Measurements from ENCODE around the gene CCL11.

CCL11 gene

DNA sequence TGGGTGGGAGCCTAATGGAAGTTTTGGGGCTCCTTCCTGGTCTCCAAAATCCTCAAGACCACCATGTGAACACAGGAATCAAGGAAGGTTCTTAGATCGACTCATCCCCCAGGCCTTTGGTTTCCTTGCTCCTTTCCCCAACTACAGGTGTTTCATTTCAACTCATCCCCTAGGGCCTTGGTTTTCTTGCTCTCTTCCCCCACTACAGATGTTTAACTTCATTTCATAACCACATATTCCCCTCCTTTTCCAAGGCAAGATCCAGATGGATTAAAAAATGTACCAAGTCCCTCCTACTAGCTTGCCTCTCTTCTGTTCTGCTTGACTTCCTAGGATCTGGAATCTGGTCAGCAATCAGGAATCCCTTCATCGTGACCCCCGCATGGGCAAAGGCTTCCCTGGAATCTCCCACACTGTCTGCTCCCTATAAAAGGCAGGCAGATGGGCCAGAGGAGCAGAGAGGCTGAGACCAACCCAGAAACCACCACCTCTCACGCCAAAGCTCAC is at the start of gene CCL11:
Gene CCL11, plus strand, starts transcription at position 457 of the 507 bp plus-strand sequence. CDS start 67 bp downstream, outside the sequence.
- no peak for DNase-seq (ENCODE audit: low spot score)

- no peak for DNase-seq (ENCODE audit: low spot score)
These were observed 49.2 kb upstream of the CCL11 start for GRCh38 chr17:34236281-34236892.

DNA sequence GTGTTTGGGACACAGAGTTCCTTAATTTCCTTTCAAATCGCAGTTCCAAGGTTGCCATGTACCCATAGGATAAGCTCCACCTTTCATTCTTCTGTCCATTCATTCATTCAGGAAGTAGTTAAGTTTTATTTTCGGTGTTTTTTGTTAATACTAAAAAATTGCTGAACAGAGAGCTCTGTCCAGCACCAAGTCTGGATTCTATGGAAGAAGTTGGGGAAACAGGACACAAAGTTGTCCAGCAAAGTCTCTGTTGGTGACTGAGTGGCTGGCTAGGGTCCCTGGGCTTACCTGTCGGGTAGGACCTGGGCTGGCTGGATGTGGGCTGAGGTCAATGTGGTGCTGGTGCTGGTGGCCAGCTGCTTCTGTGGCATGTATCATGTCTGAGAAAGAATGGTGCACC is 48.1 kb upstream of the CCL11 start:
- no peak for DNase-seq (ENCODE audit: low spot score)

GRCh38 chr17:34241062-34241461 is 44.5 kb upstream of the CCL11 start:
- no peak for DNase-seq (ENCODE audit: low spot score)

DNA sequence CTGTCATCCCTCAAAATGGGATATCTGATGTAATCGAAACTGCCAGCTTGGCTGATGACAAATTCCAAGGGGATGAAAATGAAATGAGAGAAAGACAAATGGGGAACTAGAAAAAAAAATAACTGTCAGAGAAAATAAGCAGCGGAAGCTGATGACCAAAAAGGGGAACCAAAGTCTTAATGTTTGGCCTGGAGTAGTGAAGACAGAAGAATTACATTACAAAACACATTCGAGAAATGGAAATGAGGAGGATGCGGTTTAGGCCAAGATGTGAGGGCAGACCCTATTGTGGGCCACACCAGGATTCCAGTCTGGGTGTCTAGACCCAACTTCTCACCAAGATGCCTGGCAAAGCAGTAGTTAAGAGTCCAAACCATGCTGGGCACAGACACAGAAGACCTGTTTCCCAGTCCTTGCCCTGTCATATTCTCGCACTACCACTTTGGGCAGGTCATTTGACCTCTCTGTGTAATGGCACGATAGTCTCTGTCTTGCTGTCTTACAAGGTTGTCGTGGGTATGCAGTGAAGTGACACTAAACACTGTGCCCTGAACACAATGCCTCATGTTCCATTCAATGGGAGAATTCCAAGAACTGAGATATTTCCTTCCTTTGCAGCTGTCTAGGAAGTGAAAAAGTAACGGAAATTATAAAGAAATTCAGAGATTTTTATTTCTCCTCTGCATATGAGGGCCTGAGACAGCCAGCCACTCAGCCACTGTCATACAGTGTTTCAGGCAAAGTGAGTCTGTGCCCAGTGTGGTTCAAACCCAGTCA is 42.8 kb upstream of the CCL11 start:
- no peak for DNase-seq (ENCODE audit: low spot score)

GRCh38 chr17:34243364-34244320 is 41.9 kb upstream of the CCL11 start:
- DNase-seq (ENCODE audit: low spot score), result no peak

GRCh38 chr17:34245351-34245905 is 40.1 kb upstream of the CCL11 start:
- DNase-seq (ENCODE audit: low spot score), result no peak

- no peak for DNase-seq (ENCODE audit: low spot score)
These were observed 39.1 kb upstream of the CCL11 start for GRCh38 chr17:34246446-34246845.

DNA sequence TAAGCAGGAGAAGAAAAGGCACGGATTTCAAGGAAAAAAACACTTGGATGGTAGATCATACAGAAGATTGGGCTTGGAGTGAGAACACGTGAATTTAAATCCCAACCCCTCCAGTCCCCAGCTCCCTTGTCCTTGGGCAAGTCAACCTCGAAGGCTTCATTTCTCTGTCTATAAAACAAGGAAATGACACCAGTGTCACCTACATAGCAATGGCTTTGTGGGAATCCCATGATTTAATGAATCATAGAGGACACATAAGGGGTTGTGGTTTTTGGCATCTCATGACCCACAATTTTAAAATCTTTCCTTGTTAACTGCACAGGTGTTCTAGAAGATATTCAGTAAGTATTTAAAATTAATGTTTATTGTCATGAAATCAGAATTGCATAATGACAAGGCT is 38.7 kb upstream of the CCL11 start:
- DNase-seq (ENCODE audit: low spot score), result no peak

DNA sequence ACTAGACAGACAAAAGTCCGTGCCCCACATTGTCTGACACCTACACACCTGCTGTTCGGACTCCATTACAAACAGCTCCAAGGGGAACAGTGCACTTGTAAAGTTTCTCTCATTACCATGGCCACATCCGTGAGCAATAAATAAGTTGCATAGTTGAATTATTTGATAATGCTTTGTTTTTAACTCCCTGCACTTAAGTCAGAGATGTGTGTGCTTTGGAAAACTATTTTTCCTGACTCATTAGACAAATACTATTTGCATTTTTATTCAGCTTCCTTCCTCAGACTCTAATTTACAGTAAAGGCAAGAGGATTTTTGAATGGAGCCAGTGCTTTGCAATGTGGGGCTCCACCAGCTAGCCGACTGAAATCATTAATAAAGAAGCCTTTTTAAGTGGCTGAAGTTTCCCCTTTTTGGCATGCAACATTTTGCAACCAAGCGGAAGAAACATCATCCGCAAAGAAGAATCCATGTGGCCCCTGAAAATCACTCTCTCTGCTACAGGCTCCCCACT is 37.0 kb upstream of the CCL11 start:
- no peak for DNase-seq (ENCODE audit: low spot score)

- DNase-seq (ENCODE audit: low spot score), result no peak
These were observed 36.5 kb upstream of the CCL11 start for GRCh38 chr17:34249061-34249460.

DNA sequence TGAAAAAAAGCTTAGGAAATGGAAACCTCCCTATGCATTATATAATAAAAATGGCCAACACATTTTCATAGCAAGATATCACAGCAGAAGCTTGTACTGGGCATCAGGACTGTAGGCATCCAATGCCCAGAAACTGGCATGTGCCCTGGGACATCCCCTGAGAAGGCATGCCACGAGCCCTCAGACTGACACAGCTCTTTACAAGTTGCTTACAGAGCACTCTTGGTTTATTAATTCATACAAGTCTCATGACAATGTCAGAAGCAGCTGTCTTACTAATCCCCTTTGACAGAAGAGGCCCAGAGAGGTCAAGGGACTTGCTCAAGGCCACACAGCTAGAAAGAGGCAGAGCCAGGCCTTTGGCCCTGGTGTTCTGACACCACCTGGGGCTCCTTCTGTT is 36.1 kb upstream of the CCL11 start:
- DNase-seq (ENCODE audit: low spot score), result no peak

- no peak for DNase-seq (ENCODE audit: low spot score)
These were observed 34.4 kb upstream of the CCL11 start for GRCh38 chr17:34251186-34251585.

GRCh38 chr17:34252095-34252443 is 33.5 kb upstream of the CCL11 start:
- no peak for DNase-seq (ENCODE audit: low spot score)

GRCh38 chr17:34252444-34253138 is 33.0 kb upstream of the CCL11 start:
- DNase-seq (ENCODE audit: low spot score), result no peak

DNA sequence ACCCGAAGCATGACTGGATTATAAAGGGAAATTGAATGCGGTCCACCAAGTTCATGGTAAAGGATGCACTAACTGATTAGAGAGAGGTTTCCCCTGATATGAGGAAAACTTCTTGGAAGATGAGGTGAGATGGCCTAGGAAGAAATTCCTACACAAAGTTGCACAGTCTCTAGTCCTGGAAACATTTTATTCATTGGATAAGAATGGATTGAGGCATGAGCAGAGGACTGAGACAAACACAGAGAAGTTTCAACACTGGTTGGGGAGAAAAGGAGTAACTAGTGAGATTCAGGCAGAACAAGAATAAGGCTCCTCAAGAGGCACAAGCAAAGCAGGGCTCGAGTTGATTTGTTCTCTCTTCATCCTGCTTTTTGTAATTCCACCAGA is 32.4 kb upstream of the CCL11 start:
- no peak for DNase-seq (ENCODE audit: low spot score)

GRCh38 chr17:34254146-34254545 is 31.4 kb upstream of the CCL11 start:
- no peak for DNase-seq (ENCODE audit: low spot score)

- DNase-seq (ENCODE audit: low spot score), result no peak
These were observed 30.7 kb upstream of the CCL11 start, which contains the start of gene CCL2 for GRCh38 chr17:34254651-34255380. Gene CCL2 (plus strand): TSS chr17:34255285. CDS start chr17:34255350, 65 bp downstream.

GRCh38 chr17:34255381-34255732 is 30.2 kb upstream of the CCL11 start:
- no peak for DNase-seq (ENCODE audit: low spot score)

DNA sequence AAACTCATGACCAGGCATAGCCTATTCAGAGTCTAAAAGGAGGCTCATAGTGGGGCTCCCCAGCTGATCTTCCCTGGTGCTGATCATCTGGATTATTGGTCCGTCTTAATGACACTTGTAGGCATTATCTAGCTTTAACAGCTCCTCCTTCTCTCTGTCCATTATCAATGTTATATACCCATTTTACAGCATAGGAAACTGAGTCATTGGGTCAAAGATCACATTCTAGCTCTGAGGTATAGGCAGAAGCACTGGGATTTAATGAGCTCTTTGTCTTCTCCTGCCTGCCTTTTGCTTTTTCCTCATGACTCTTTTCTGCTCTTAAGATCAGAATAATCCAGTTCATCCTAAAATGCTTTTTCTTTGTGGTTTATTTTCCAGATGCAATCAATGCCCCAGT is 29.7 kb upstream of the CCL11 start:
- no peak for DNase-seq (ENCODE audit: low spot score)
